ENCODE data around the gene GSN. TPM values are rescaled to one million over a fixed set of nuclear protein-coding genes. Genes with fewer than 3 reads are reported as not detected.

GSN gene
- total RNA-seq, 4 donors from 2014 or later = 2,362 to 3,466 (median 3,146) TPM

DNA sequence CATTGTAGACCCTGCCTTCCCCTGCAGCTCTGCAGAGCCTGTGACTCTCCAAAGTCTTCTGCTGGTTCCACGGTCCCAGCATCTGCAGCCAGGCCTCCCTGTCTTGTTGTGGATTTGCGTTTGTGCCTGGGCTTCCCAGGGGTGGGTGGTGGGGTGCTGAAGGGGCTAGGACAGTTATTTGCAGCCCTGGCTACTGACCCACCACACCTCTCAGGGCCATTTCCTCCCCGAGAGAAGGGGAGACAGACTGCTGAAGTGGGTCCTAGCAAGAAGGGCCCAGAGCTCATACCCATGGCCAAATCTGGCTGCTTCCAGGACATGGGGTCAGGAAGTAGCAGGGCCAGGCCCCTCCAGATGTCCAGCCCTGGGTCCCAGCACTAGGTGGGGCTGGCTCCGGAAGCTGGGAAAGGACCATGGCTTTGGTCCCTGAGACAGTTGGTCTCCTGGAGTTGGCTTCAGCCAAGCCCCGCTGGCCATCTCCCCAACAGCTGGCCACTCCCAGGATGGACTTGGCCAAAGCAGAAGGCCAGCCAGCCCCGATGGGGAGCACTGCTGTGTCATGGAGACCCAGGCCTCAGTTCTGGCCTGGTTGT lies 26.3 kb downstream of the GSN start:
- Histone ChIP-seq H3K36me3 (no peaks in the 10 kb centered on the region), H3K27me3 (no peaks in the 10 kb centered on the region), H3K9me3 (no peaks in the 10 kb centered on the region), H3K27ac (peak overlapping the region; percentile 94 to 97 (median 96)), H3K4me3 (peak overlapping the region; percentile 0 to 38), H3K4me1 (peaks cover 46 to 100% (median 81%) of the 10 kb centered on the region in 3 donors)
- peak; percentile 20 for ATAC-seq
- WGBS, 2 donors (ENCODE audit: low coverage in 1 of 2) = no CpG with 5 or more reads among the region's 6 CpGs
- TF ChIP-seq, protein P1, sequence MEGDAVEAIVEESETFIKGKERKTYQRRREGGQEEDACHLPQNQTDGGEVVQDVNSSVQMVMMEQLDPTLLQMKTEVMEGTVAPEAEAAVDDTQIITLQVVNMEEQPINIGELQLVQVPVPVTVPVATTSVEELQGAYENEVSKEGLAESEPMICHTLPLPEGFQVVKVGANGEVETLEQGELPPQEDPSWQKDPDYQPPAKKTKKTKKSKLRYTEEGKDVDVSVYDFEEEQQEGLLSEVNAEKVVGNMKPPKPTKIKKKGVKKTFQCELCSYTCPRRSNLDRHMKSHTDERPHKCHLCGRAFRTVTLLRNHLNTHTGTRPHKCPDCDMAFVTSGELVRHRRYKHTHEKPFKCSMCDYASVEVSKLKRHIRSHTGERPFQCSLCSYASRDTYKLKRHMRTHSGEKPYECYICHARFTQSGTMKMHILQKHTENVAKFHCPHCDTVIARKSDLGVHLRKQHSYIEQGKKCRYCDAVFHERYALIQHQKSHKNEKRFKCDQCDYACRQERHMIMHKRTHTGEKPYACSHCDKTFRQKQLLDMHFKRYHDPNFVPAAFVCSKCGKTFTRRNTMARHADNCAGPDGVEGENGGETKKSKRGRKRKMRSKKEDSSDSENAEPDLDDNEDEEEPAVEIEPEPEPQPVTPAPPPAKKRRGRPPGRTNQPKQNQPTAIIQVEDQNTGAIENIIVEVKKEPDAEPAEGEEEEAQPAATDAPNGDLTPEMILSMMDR (IDR thresholded peaks at IDR 0.05) = no peak
- TF ChIP-seq POLR2A (IDR thresholded peaks at IDR 0.05) (no peak), EP300 (IDR thresholded peaks at IDR 0.05) (no peak), POLR2AphosphoS5 (IDR thresholded peaks at IDR 0.05) (no peak)

DNA sequence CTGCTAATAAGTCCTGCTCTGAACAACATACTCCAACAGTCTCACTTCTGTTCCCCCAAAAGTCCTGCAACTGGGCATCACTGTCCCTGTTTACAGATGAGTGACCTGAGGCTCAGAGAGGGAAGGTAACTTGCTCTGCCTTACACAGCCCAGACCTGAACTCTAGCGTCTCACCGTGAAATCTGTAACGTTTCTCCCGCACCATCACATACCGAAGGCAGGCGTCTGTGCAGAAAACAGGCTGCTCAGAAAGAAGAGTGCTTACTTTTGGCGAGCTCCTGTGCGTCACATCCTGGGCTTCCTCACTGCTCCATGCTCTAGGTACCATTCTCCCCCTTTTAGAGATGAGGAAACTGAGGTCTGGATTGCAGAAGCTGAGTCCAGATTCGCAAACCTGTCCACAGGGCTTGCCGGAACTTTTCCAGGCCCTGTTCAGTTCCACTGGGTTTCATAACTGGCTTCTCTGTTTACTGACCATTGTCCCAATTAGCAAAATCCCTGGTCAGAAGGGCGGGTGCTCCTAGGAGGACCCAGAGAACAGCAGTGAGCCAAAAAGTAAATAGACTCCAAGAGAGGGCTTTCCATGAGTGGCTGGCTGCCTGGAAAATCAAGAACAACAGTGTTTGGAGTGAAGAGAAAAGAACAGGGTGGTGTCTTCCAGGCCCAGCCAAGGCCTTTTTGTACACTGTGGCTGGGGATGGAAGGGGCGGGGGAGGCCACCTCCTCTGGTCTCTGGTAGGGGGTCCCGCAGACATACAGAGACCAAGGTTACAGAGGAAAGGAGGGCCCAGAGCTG lies 27.1 kb downstream of the GSN start:
- peak overlapping the region; percentile 11 to 38 for H3K4me3 ChIP-seq
- TF ChIP-seq POLR2AphosphoS5 (IDR thresholded peaks at IDR 0.05) = peak; percentile 88
- TF ChIP-seq EP300 (IDR thresholded peaks at IDR 0.05) = no peak
- no peaks in the 10 kb centered on the region for H3K27me3 ChIP-seq
- peak; percentile 77 for ATAC-seq
- no peaks in the 10 kb centered on the region for H3K9me3 ChIP-seq
- peak overlapping the region; percentile 94 to 97 (median 96) for H3K27ac ChIP-seq
- WGBS, 2 donors (ENCODE audit: low coverage in 1 of 2) = 23 to 27% methylated on average over 3 to 7 of the region's 13 CpGs
- H3K4me1 ChIP-seq = peaks cover 40 to 96% (median 74%) of the 10 kb centered on the region in 3 donors
- H3K36me3 ChIP-seq = no peaks in the 10 kb centered on the region

DNA sequence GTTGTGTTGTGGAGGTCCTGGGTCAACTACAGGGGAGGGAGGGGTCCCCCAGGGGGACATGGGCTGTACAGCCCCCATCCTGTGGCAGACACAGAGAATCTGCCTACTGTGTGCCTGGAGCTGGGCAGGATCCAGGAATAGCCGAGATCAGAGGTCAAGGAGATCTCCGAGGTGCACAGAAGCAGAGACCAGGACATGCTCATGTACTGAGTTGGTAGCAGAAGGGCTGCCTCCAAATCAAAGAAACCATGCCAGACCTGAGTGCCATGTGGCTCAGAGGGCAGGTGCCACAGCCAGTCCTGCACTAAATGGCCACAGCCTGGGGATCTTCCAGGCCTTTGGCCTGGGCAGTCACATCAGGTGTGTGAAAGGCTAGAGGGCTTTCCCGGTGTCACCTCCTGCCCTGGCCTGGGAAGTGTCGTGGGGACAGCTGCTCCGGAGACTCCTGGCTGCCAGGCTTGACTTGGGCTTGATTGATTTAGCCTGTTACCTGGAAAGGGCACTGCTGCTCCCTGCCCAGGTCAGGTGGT lies 27.8 kb downstream of the GSN start:
- 0% methylated on average over 2 of the region's 5 CpGs; no CpG with 5 or more reads in 1 of the 2 donors for WGBS, 2 donors (ENCODE audit: low coverage in 1 of 2)
- peak overlapping the region; percentile 94 to 97 (median 96) for H3K27ac ChIP-seq

DNA sequence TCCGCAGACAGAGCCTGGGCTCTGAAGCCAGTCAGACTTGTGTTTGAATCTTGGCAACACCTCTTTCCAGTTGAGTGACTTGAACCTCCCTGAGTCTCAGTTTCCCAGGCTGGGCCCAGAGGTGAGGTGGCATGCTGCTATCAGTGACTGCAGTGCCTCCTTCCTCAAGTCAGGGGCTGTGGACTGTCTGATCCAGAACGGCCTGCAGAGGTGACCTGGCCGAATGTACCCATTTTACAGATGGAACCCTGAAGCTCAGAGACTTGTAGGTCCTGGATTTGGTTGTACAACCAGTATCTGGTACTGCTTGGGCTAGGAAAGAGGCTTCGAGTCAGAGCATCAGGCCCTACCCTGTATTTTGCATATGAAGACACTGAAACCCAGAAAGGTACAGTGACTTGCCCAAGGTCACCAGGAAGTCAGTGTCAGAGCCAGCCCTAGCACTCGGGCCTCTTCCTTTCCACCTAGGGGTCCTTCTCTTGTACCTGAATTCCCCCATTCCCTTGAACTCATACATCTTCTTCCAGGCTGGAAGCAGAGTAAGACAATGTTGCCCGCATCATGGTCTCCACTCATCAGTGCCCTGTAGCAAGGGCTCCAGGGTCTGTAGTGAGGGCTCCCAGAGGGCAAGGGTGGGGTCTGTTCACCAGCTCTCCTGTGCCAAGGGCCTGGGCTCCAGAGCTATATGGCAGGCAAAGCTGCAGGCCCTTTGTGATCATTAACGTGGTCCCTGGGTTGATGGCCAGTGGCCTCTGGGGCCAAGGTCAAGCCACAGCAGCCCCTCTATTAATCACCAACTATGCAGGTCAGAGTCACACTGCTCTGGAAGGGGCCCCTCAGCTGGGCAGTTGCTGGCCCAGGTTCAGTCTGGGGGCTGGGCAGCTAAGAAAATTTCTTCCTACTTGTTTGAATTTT lies 28.5 kb downstream of the GSN start:
- TF ChIP-seq POLR2AphosphoS5 (IDR thresholded peaks at IDR 0.05) (no peak), POLR2A (IDR thresholded peaks at IDR 0.05) (no peak), EP300 (IDR thresholded peaks at IDR 0.05) (no peak)
- TF ChIP-seq, protein P1 (IDR thresholded peaks at IDR 0.05) = no peak
- H3K27ac ChIP-seq = peak overlapping the region; percentile 94 to 97 (median 96)
- no peaks in the 10 kb centered on the region for H3K36me3 ChIP-seq
- H3K9me3 ChIP-seq = no peaks in the 10 kb centered on the region
- no peak for ATAC-seq
- 78 to 92% methylated on average over 2 of the region's 7 CpGs for WGBS, 2 donors (ENCODE audit: low coverage in 1 of 2)
- peaks cover 39 to 96% (median 79%) of the 10 kb centered on the region in 3 donors for H3K4me1 ChIP-seq
- no peaks in the 10 kb centered on the region for H3K27me3 ChIP-seq
- H3K4me3 ChIP-seq = no peak overlapping the region

More for the DNA sequence above, 27.8 kb downstream of the GSN start:
- Histone ChIP-seq H3K4me3 (no peak overlapping the region), H3K9me3 (no peaks in the 10 kb centered on the region), H3K36me3 (no peaks in the 10 kb centered on the region), H3K4me1 (peaks cover 39 to 96% (median 75%) of the 10 kb centered on the region in 3 donors), H3K27me3 (no peaks in the 10 kb centered on the region)
- no peak for ATAC-seq
- TF ChIP-seq, protein P1 (IDR thresholded peaks at IDR 0.05) = no peak
- no peak for TF ChIP-seq POLR2A (IDR thresholded peaks at IDR 0.05)
- TF ChIP-seq EP300 (IDR thresholded peaks at IDR 0.05) = no peak
- TF ChIP-seq POLR2AphosphoS5 (IDR thresholded peaks at IDR 0.05) = no peak

Data from gastroesophageal sphincter (tissue), 4 donors.